IMR-90 (cell line): Measurements from ENCODE around the gene HDAC9. TPM values are rescaled to one million over a fixed set of nuclear protein-coding genes. Genes with fewer than 3 reads are reported as not detected.

Source experiments
- ATAC-seq: fragments of 200-7000 bp; cut with Tn5 transposase; 2 replicates; pipeline ENCODE4 v1.9.1; 2020; ENCODE audit warnings: low read depth, mild to moderate bottlenecking, moderate library complexity
- BruUV-seq: library from RNA; stranded (reverse); fragments of 400-500 nt; replicated peaks from 2 replicates; lab custom pipeline; 2021; lab: Mats Ljungman, UMichigan
- CTCF ChIA-PET: fragments of 300-600 bp; formaldehyde crosslinking; extraction: SDS; loops from one replicate; lab custom pipeline; 2021; ENCODE audit warnings: antibody characterized with exemption; lab: Yijun Ruan, JAX
- POLR2A ChIA-PET: fragments of 300-600 bp; sonication (Branson Sonifier 250); formaldehyde crosslinking; loops from one replicate; lab custom pipeline; 2022; ENCODE audit warnings: antibody characterized with exemption; ENCODE audit not compliant: unreplicated experiment; lab: Charles Lee
- DNase-seq: peaks from one replicate; pipeline ENCODE4 v3.0.0; 2013
- H2AFZ ChIP-seq: replicated peaks from 2 replicates; pipeline ENCODE3; 2013; ENCODE audit warnings: low read length, mild to moderate bottlenecking; ENCODE audit not compliant: poor library complexity
- H2AK5ac ChIP-seq: 2 replicates; pipeline ENCODE4 v1.6.1; 2013; ENCODE audit warnings: low read depth, low read length, inconsistent platforms
- H2AK9ac ChIP-seq: replicated peaks from 2 replicates; pipeline ENCODE3; 2013; ENCODE audit warnings: mild to moderate bottlenecking, low read depth, low read length, moderate library complexity; ENCODE audit not compliant: poor library complexity
- H2BK120ac ChIP-seq: 2 replicates; pipeline ENCODE4 v1.6.1; 2013; ENCODE audit warnings: low read depth, low read length, inconsistent platforms
- H2BK15ac ChIP-seq: 3 replicates; pipeline ENCODE4 v1.6.1; 2013; ENCODE audit warnings: low read depth, low read length, inconsistent platforms
- H2BK20ac ChIP-seq: 2 replicates; pipeline ENCODE4 v1.6.1; 2013; ENCODE audit warnings: low read depth, mild to moderate bottlenecking, inconsistent platforms, low read length, moderate library complexity
- H2BK5ac ChIP-seq: 2 replicates; pipeline ENCODE4 v1.6.1; 2013; ENCODE audit warnings: mild to moderate bottlenecking, low read depth, low read length, inconsistent platforms; ENCODE audit not compliant: poor library complexity, severe bottlenecking
- H3K14ac ChIP-seq: replicated peaks from 2 replicates; pipeline ENCODE4 v1.6.1; 2013; ENCODE audit warnings: low read depth, low read length, inconsistent platforms
- H3K18ac ChIP-seq: 2 replicates; pipeline ENCODE4 v1.6.1; 2013; ENCODE audit warnings: low read depth, low read length, control low read depth
- H3K23ac ChIP-seq: 2 replicates; pipeline ENCODE4 v1.6.1; 2013; ENCODE audit warnings: low read depth, low read length, inconsistent platforms
- H3K27ac ChIP-seq: 2 replicates; pipeline ENCODE4 v1.5.1; 2013; ENCODE audit warnings: mild to moderate bottlenecking, control low read depth, low read length; ENCODE audit not compliant: insufficient read depth
- H3K27me3 ChIP-seq: 2 replicates; pipeline ENCODE4 v1.6.1; 2013; ENCODE audit warnings: low read length; ENCODE audit not compliant: control insufficient read depth, insufficient read depth
- H3K36me3 ChIP-seq: 2 replicates; pipeline ENCODE4 v1.6.1; 2013; ENCODE audit warnings: low read length, mixed read lengths; ENCODE audit not compliant: control insufficient read depth, insufficient read depth
- H3K4ac ChIP-seq: 2 replicates; pipeline ENCODE4 v1.6.1; 2013; ENCODE audit warnings: low read depth, low read length, inconsistent platforms
- H3K4me1 ChIP-seq: 2 replicates; pipeline ENCODE4 v1.6.1; 2013; ENCODE audit warnings: low read length, mixed read lengths; ENCODE audit not compliant: control insufficient read depth, insufficient read depth
- H3K4me2 ChIP-seq: 2 replicates; pipeline ENCODE4 v1.6.1; 2013; ENCODE audit warnings: low read depth, mild to moderate bottlenecking, control low read depth, low read length, moderate library complexity
- H3K4me3 ChIP-seq: 2 replicates; pipeline ENCODE4 v1.5.1; 2013; ENCODE audit warnings: low read depth, mild to moderate bottlenecking, control low read depth, low read length, moderate library complexity; ENCODE audit not compliant: insufficient read depth
- H3K56ac ChIP-seq: 2 replicates; pipeline ENCODE4 v1.6.1; 2013; ENCODE audit warnings: low read length, inconsistent platforms; ENCODE audit not compliant: insufficient read depth; ENCODE audit errors: extremely low read depth
- H3K79me1 ChIP-seq, 2 experiments: 2 replicates each; pipeline ENCODE4 v1.6.1; 2013; ENCODE audit warnings: low read length in 2 of 2, inconsistent platforms in 1 of 2, low read depth in 1 of 2
- H3K9ac ChIP-seq: 2 replicates; pipeline ENCODE4 v1.6.1; 2013; ENCODE audit warnings: low read depth, low read length, control low read depth
- H3K9me1 ChIP-seq: 2 replicates; pipeline ENCODE4 v1.6.1; 2013; ENCODE audit warnings: low read length, inconsistent platforms; ENCODE audit not compliant: insufficient read depth
- H3K9me3 ChIP-seq: 2 replicates; pipeline ENCODE4 v1.6.1; 2013; ENCODE audit warnings: low read length; ENCODE audit not compliant: control insufficient read depth, insufficient read depth
- H4K20me1 ChIP-seq: 2 replicates; pipeline ENCODE4 v1.6.1; 2013; ENCODE audit warnings: low read length, inconsistent platforms; ENCODE audit not compliant: insufficient read depth
- H4K5ac ChIP-seq: 2 replicates; pipeline ENCODE4 v1.6.1; 2013; ENCODE audit warnings: mild to moderate bottlenecking, low read depth, low read length, control low read depth
- H4K8ac ChIP-seq, 2 experiments: 2 replicates each; pipeline ENCODE4 v1.6.1; 2013; ENCODE audit warnings: low read depth in 2 of 2, low read length in 2 of 2, control low read depth in 1 of 2, inconsistent platforms in 1 of 2
- H4K91ac ChIP-seq: 2 replicates; pipeline ENCODE4 v1.6.1; 2013; ENCODE audit warnings: low read depth, low read length, inconsistent platforms; ENCODE audit not compliant: insufficient read depth
- BHLHE40 ChIP-seq: fragments of 150-350 bp; IDR thresholded peaks from 2 replicates; pipeline ENCODE4 v1.6.1; 2016; ENCODE audit warnings: mild to moderate bottlenecking, low read depth, low read length
- CEBPB ChIP-seq: IDR thresholded peaks from 2 replicates; pipeline ENCODE4 v1.6.1; 2012; ENCODE audit warnings: low read depth, low read length, improper control_type of control experiment
- CHD1 ChIP-seq: IDR thresholded peaks from 2 replicates; pipeline ENCODE4 v1.6.1; 2012; ENCODE audit warnings: low read depth, low read length, improper control_type of control experiment
- FOS ChIP-seq: fragments of 150-350 bp; IDR thresholded peaks from 2 replicates; pipeline ENCODE4 v1.6.1; 2016; ENCODE audit warnings: low read depth, low read length
- MAFK ChIP-seq: IDR thresholded peaks from 2 replicates; pipeline ENCODE4 v1.6.1; 2012; ENCODE audit warnings: low read depth, low read length, improper control_type of control experiment
- MAZ ChIP-seq: IDR thresholded peaks from 2 replicates; pipeline ENCODE4 v1.6.1; 2012; ENCODE audit warnings: low read depth, mild to moderate bottlenecking, low read length, improper control_type of control experiment, moderate library complexity, borderline replicate concordance
- NFE2L2 ChIP-seq: fragments of 150-350 bp; IDR thresholded peaks from 2 replicates; pipeline ENCODE4 v1.6.1; 2016; ENCODE audit warnings: low read depth, mild to moderate bottlenecking, low read length
- POLR2A ChIP-seq: IDR thresholded peaks from 2 replicates; pipeline ENCODE4 v1.6.1; 2012; ENCODE audit warnings: mild to moderate bottlenecking, low read depth, low read length
- RFX5 ChIP-seq: IDR thresholded peaks from 2 replicates; pipeline ENCODE4 v1.8.0; 2012; ENCODE audit warnings: low read depth, mild to moderate bottlenecking, low read length, moderate library complexity
- SMC3 ChIP-seq: fragments of 150-350 bp; IDR thresholded peaks from 2 replicates; pipeline ENCODE4 v1.6.1; 2016; ENCODE audit warnings: low read depth, mild to moderate bottlenecking, antibody characterized with exemption, low read length, moderate library complexity
- WGBS, 2 experiments: methylation state at CpG; one replicate each; pipeline versions ENCODE4 v1.1.5 to v1.1.7; 2013; ENCODE audit warnings: missing lambda C conversion rate in 2 of 2; ENCODE audit not compliant: insufficient read length in 1 of 2; ENCODE audit errors: extremely low coverage in 2 of 2; 5-methylcytosine and 5-hydroxymethylcytosine counted together
- dilution Hi-C: fragments of 300-500 bp; cut with HindIII; formaldehyde crosslinking; loops from one replicate; pipeline ENCODE4 v1.14.3; 2018; ENCODE audit warnings: low sequenced_read_pairs; ENCODE audit not compliant: unreplicated experiment
- in situ Hi-C: fragments of 300-500 bp; cut with MboI; formaldehyde crosslinking; loops from 3 replicates; pipeline ENCODE4 v1.14.3; 2019; ENCODE audit warnings: low sequenced_read_pairs, inconsistent platforms, mixed read lengths
- intact Hi-C: fragments of 100-400 bp; cut with micrococcal nuclease; formaldehyde crosslinking; loops from 2 replicates; pipeline ENCODE4 v1.10.0; 2022
- polyA plus RNA-seq, 3 experiments: library from polyadenylated mRNA; depleted of rRNA; stranded (reverse); fragments of >200 nt; gene quantifications; 2 replicates each; pipeline ENCODE4 v1.2.3, GENCODE V29; 2012; ENCODE audit warnings: low replicate concordance in 1 of 3
- total RNA-seq: library from RNA; depleted of rRNA; stranded (reverse); fragments of >200 nt; gene quantifications from 2 replicates; pipeline ENCODE4 v1.2.3, GENCODE V29; 2012
- TF ChIP-seq, protein P1 (sequence below): conservative IDR thresholded peaks from 2 replicates; pipeline ENCODE4 v1.5.1; 2012; ENCODE audit warnings: mild to moderate bottlenecking, low read depth, low read length, improper control_type of control experiment
- TF ChIP-seq, protein P2 (sequence below): fragments of 150-350 bp; IDR thresholded peaks from 2 replicates; pipeline ENCODE4 v1.6.1; 2016; ENCODE audit warnings: low read depth, mild to moderate bottlenecking, low read length, moderate library complexity, borderline replicate concordance

The HDAC9 gene
- total and polyA plus RNA-seq, 2 of the 4 experiments (the other 2 are of a cell fraction) = 4.3 to 24.7 TPM

DNA sequence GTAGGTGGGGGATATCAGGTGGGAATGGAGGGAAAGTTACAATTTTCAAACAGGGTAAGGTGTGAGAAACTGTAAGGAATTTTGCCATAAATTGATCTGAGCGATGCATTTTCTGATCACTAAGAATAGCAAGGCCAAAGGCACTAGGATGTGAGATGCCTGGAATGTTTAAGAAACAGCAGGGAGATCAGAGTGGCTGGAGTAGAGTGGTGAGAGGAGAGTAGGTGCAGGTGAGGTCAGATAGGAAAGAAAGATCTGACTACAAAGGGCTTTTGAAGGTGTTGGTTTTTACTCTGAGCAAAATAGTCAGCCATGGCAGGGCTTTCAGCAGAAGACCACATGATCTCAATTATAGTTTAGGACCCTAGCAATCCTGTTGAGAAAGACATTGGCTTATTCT lies 55.0 kb downstream of the HDAC9 start:
- TF ChIP-seq, protein P1, sequence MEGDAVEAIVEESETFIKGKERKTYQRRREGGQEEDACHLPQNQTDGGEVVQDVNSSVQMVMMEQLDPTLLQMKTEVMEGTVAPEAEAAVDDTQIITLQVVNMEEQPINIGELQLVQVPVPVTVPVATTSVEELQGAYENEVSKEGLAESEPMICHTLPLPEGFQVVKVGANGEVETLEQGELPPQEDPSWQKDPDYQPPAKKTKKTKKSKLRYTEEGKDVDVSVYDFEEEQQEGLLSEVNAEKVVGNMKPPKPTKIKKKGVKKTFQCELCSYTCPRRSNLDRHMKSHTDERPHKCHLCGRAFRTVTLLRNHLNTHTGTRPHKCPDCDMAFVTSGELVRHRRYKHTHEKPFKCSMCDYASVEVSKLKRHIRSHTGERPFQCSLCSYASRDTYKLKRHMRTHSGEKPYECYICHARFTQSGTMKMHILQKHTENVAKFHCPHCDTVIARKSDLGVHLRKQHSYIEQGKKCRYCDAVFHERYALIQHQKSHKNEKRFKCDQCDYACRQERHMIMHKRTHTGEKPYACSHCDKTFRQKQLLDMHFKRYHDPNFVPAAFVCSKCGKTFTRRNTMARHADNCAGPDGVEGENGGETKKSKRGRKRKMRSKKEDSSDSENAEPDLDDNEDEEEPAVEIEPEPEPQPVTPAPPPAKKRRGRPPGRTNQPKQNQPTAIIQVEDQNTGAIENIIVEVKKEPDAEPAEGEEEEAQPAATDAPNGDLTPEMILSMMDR = no peak
- TF ChIP-seq RFX5 (no peak), NFE2L2 (no peak), SMC3 (no peak), MAZ (no peak), FOS (no peak), POLR2A (no peak), BHLHE40 (no peak), MAFK (no peak), CEBPB (no peak), CHD1 (no peak)
- TF ChIP-seq, protein P2, sequence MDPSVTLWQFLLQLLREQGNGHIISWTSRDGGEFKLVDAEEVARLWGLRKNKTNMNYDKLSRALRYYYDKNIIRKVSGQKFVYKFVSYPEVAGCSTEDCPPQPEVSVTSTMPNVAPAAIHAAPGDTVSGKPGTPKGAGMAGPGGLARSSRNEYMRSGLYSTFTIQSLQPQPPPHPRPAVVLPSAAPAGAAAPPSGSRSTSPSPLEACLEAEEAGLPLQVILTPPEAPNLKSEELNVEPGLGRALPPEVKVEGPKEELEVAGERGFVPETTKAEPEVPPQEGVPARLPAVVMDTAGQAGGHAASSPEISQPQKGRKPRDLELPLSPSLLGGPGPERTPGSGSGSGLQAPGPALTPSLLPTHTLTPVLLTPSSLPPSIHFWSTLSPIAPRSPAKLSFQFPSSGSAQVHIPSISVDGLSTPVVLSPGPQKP = no peak
- Histone ChIP-seq H2AK5ac (no peak overlapping the region), H3K4me3 (no peak overlapping the region), H3K9ac (no peak overlapping the region), H2BK20ac (no peak overlapping the region), H3K56ac (no peak overlapping the region), H3K27ac (no peak overlapping the region), H4K8ac (no peak overlapping the region), H3K9me3 (no peaks in the 10 kb centered on the region), H2BK120ac (no peak overlapping the region), H3K4me1 (no peaks in the 10 kb centered on the region), H4K91ac (no peak overlapping the region), H2BK15ac (no peak overlapping the region), H4K5ac (no peak overlapping the region), H3K14ac (no peak overlapping the region), H4K20me1 (no peaks in the 10 kb centered on the region), H3K23ac (no peak overlapping the region), H2AK9ac (no peak overlapping the region), H3K4me2 (no peak overlapping the region), H3K9me1 (no peaks in the 10 kb centered on the region), H3K27me3 (no peaks in the 10 kb centered on the region), H2AFZ (no peak overlapping the region), H3K18ac (no peak overlapping the region), H3K4ac (no peak overlapping the region), H3K36me3 (no peaks in the 10 kb centered on the region), H3K79me1 (no peaks in the 10 kb centered on the region), H2BK5ac (no peak overlapping the region)
- in situ Hi-C loops = loop anchor here (25.0 kb wide), 1 partner anchor 863 kb away; no protein-coding TSS in a partner anchor
- intact Hi-C loops = loop anchor here (10.0 kb wide), 1 partner anchor 1226 kb away; no protein-coding TSS in a partner anchor
- ChIA-PET CTCF (no interaction called here), POLR2A (no interaction called here)
- no TSS peak for BruUV-seq
- ATAC-seq = no peak
- DNase-seq = no peak
- dilution Hi-C loops = no loop called here
- WGBS, 2 experiments = 100% methylated on average over 1 of the region's 1 CpG; no CpG with 5 or more reads in 1 of the 2 experiments
